Effector memory CD4-positive, alpha-beta T cell (primary cell): ENCODE measurements around the gene POTEF.
"Not testable (repeated sequence)": the region's sequence is repeated elsewhere in the genome, so short reads cannot be mapped to it uniquely, and the experiment has no call there.

Experiments used
- DNase-seq, 3 donors: peaks; one replicate each; pipeline ENCODE4 v3.0.0-alpha.2; 2020
- H3K27ac ChIP-seq: 2 replicates; pipeline ENCODE4 v1.7.0; 2013; ENCODE audit warnings: mild to moderate bottlenecking, low read length, moderate library complexity; ENCODE audit not compliant: insufficient read depth, poor library complexity, severe bottlenecking
- H3K27me3 ChIP-seq: replicated peaks from 2 replicates; pipeline ENCODE4 v1.7.0; 2013; ENCODE audit warnings: mild to moderate bottlenecking, low read length; ENCODE audit not compliant: insufficient read depth, control insufficient read depth, poor library complexity, severe bottlenecking
- H3K36me3 ChIP-seq: 2 replicates; pipeline ENCODE4 v1.7.0; 2013; ENCODE audit warnings: mild to moderate bottlenecking, low read length, moderate library complexity; ENCODE audit not compliant: control insufficient read depth, insufficient read depth
- H3K4me1 ChIP-seq: 2 replicates; pipeline ENCODE4 v1.7.0; 2013; ENCODE audit warnings: low read length, mild to moderate bottlenecking; ENCODE audit not compliant: control insufficient read depth, insufficient read depth, poor library complexity, severe bottlenecking
- H3K4me3 ChIP-seq: 2 replicates; pipeline ENCODE4 v1.7.0; 2013; ENCODE audit warnings: low read length, low read depth, mild to moderate bottlenecking; ENCODE audit not compliant: insufficient read depth, poor library complexity, severe bottlenecking
- H3K9me3 ChIP-seq: 2 replicates; pipeline ENCODE4 v1.7.0; 2013; ENCODE audit warnings: mild to moderate bottlenecking, low read length, moderate library complexity; ENCODE audit not compliant: control insufficient read depth

The POTEF gene

DNA sequence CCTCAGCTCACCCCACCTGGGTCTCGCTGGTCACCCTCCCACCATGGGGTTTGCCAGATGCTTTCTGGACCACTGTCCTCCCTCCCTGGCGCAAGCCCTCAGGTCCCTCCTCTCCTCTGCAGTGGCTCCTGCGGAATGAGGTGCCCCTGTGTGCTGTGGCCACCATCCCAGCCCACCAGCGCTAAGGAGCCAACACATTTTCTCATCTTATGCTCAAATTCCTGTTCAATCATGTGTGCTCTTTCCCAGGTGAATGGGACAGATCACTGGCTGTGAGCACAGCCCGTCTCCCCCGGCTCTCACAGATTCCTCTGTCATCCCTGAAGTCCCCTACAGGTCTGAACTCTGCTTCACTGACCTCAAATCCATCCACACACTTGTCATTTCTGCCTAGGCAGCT lies 31.1 kb upstream of the POTEF start:
- Histone ChIP-seq H3K27ac (no peak overlapping the region), H3K4me3 (no peak overlapping the region), H3K4me1 (no peaks in the 10 kb centered on the region), H3K27me3 (no peaks in the 10 kb centered on the region), H3K9me3 (no peaks in the 10 kb centered on the region), H3K36me3 (peaks cover 17% of the 10 kb centered on the region)
- DNase-seq: no peak

DNA sequence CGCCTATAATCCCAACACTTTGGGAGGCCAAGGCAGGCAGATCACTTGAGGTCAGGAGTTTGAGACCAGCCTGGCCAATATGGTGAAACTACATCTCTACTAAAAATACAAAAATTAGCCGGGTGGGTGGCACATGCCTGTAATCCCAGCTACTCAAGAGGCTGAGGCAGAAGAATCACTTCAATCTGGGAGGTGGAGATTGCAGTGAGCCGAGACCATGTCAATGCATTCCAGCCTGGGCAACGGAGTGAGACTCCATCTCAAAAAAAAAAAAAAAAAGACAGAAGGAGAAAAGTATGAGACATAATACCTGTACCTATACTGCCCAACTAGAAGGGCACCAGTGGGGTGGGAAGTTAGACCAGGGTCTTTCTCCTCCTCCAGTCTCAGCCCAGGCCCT lies 30.4 kb upstream of the POTEF start:
- not testable (repeated sequence) for H3K27me3 ChIP-seq, DNase-seq, H3K4me3 ChIP-seq, H3K27ac ChIP-seq, H3K4me1 ChIP-seq, H3K9me3 ChIP-seq
- peaks cover 12% of the 10 kb centered on the region for H3K36me3 ChIP-seq

DNA sequence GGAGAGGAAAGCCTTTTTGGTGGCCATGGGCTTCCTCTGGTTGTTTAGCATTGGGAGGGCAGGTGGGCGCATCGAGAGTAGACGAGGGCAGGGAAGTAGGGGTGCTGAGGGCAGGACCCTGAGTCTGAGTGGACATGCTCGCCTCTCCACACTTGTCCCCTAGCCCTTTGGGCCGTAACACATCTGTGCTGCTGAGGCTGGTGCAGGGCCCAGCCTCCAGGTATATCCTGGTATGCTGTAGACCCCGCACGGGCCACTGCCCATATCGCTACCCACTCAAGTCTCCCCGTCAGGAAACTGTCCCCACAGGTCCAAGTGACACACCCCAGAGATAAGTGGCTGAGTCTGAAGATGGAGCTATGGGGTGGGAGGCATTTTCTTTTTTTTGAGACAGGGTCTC lies 29.6 kb upstream of the POTEF start:
- Histone ChIP-seq H3K27ac (no peak overlapping the region), H3K9me3 (no peaks in the 10 kb centered on the region), H3K4me3 (no peak overlapping the region), H3K36me3 (peaks cover 10% of the 10 kb centered on the region), H3K27me3 (no peaks in the 10 kb centered on the region), H3K4me1 (no peaks in the 10 kb centered on the region)
- DNase-seq: no peak

DNA sequence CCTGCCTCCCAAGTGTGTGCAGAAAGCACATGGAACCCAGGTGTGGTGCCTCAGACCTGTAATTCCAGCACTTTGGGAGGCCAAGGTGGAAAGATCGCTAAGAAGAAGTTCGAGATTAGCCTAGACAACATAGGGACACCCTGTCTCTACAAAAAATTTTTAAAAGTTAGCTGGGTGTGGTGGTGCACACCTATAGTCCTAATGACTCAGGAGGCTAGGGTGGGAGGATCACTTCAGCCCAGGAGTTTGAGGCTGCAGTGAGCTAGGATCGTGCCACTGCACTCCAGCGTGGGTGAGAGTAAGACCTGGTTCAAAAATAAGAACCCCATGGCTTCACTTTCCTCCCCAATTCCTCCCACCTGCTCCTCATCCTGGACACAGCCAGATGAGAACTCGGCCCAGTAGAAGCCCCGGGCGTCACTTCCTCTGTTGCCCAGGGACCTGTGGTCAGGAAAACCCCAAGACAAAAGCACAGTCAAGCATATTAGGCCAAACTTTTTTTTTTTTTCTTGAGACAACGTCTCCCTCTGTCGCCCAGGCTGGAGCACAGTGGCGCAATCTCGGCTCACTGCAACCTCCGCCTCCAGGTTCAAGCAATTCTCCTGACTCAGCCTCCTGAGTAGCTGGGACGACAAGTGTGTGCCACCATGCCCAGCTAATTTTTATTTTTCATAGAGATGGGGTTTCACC lies 28.9 kb upstream of the POTEF start:
- H3K4me1 ChIP-seq, DNase-seq, H3K9me3 ChIP-seq, H3K27ac ChIP-seq, H3K4me3 ChIP-seq, H3K27me3 ChIP-seq: not testable (repeated sequence)
- peaks cover 13% of the 10 kb centered on the region for H3K36me3 ChIP-seq

DNA sequence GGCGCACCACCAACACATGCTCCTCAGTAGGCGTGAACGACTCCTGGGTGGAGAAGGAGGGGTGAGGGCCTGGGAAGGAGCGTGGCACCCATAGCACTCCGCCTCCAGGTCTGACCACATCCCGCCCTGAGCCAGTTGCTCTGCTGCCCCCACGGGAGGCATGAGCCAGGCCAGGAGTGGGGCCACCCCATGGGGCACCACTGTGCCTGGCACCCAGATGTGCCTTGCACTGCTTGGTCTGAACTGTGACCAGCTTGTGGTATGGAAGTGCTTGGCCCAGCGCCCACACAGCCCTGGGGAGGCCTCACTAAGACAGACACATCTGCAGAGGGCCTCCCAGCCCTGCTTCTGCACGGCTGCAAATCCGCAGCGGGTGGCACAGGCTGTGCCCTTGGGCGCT lies 28.3 kb upstream of the POTEF start:
- not testable (repeated sequence) for DNase-seq, H3K27ac ChIP-seq, H3K4me3 ChIP-seq, H3K4me1 ChIP-seq, H3K27me3 ChIP-seq, H3K9me3 ChIP-seq
- peaks cover 14% of the 10 kb centered on the region for H3K36me3 ChIP-seq

DNA sequence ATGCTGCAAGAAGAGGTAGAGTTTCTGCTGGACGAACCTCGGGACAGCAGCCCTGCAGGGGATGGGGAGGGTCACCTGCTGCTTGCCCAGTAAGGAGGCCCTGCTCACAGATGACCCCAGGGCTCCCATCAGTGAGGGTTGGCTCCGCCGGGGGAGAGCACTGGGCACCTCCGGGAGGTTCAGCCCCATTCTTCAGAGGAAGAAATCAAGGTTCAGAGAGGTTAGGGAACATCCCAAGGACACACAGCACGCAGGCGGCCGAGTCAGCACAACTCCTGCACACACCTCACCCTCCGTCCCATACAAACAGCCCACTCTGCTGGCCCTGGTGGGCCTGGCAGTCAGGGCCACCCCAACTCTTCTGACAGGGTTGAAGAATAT lies 27.6 kb upstream of the POTEF start:
- H3K27me3 ChIP-seq: no peaks in the 10 kb centered on the region
- no peak overlapping the region for H3K27ac ChIP-seq
- no peak for DNase-seq
- no peaks in the 10 kb centered on the region for H3K9me3 ChIP-seq
- no peaks in the 10 kb centered on the region for H3K4me1 ChIP-seq
- H3K36me3 ChIP-seq: peaks cover 16% of the 10 kb centered on the region
- H3K4me3 ChIP-seq: no peak overlapping the region

DNA sequence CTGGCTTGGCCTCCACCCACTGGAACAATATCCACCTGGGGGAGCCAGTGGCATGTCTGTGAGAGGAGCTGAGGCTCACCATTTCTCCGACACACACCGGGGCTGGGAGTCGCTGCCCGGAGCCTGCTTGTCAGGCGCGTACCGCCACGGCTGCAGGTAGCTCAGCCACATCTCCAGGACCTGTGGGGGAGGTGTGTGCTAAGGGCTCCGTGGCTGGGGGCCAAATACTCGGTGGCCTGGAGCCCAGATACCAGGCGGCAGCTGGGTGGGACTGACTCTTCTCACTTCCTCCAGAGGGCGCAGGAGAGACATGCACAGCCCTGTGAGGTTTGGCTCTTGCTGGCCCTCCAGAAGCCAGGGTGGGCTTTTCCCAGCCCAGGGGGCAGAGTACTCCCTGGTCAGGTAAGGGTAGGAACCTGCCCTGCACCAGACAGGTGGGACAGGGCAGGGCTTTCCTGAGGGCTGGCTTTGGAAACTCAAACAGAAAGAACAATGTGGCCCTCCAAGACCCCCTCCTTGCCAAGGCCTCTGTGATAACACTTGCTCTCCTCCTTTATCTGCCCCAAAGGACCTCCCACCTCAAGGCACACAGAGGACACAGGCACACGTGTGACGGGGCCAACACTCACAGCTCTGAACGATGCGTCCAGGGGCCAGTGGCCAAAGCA lies 27.1 kb upstream of the POTEF start:
- not testable (repeated sequence) for DNase-seq, H3K4me1 ChIP-seq, H3K27me3 ChIP-seq, H3K4me3 ChIP-seq, H3K27ac ChIP-seq, H3K9me3 ChIP-seq
- H3K36me3 ChIP-seq: peaks cover 16% of the 10 kb centered on the region

DNA sequence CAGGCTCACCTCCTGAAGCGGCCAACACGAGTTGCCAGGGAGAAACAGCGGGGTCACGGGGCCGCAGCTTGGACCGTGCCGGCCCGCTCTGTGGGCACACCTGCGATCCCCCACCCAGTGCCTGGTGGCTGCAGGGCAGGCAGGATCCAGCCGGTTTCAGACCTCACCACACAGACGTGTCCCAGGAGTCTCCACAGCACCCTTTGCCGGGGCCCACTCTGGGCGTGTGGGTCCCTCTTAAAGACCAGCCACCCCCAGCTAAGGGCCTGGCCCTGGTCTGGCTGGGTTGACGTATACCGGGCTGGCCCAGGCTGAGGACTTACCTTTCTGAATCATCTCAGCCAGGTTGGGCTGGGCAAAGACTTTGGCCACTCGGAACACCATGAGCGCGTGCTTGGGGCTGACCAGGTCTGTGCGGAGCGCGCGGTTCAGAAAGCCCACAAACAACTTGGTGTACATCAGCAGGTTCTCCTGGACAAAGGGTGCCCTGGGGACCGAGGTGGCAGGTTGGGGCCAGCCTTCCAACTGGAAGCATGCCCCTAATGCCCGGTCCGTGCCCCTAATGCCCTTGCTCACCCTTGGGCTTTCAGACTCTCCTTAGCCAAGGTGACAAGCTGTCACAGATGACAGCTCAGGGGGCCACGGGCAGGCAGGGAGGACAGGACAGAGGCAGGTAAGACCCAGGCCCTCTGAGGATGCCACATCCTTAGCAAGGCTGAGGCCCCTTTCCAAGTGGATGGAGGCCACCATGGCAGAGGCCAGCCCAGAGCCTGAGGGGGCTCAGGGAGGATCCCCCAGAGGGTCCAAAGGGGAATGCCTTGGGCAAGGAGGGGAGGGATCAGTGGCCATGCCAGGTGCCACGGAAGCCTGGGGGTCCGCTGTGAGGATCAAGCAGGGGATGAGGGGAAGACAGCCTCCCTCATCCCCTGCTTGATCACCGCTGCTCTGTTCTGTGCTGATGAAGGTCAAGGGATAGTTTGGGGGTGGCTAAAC lies 26.0 kb upstream of the POTEF start:
- no peak for DNase-seq
- H3K4me3 ChIP-seq: no peak overlapping the region
- H3K4me1 ChIP-seq: no peaks in the 10 kb centered on the region
- H3K36me3 ChIP-seq: peaks cover 16% of the 10 kb centered on the region
- no peaks in the 10 kb centered on the region for H3K9me3 ChIP-seq
- no peak overlapping the region for H3K27ac ChIP-seq
- H3K27me3 ChIP-seq: no peaks in the 10 kb centered on the region

DNA sequence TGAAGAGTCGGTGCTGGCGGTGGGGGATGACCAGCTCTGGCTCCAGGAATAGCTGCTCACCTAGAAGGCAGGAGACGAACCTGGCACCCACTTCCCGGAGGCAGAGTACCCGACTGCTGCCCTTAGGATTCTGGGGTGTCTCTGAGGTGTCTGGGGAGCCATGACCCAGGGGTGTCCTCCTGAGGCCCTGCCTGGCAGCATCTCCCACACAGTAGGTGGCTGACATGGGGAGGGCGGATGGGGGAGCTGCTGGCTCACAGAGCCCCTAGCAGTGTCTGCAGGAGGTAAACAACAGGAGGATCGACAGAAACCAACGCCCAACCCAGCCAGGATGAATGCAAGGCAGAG lies 25.4 kb upstream of the POTEF start:
- DNase-seq, H3K27me3 ChIP-seq, H3K4me1 ChIP-seq, H3K4me3 ChIP-seq, H3K9me3 ChIP-seq, H3K27ac ChIP-seq: not testable (repeated sequence)
- H3K36me3 ChIP-seq: peaks cover 16% of the 10 kb centered on the region
